ENCODE results near the gene TMEM9B.

TMEM9B gene

DNA sequence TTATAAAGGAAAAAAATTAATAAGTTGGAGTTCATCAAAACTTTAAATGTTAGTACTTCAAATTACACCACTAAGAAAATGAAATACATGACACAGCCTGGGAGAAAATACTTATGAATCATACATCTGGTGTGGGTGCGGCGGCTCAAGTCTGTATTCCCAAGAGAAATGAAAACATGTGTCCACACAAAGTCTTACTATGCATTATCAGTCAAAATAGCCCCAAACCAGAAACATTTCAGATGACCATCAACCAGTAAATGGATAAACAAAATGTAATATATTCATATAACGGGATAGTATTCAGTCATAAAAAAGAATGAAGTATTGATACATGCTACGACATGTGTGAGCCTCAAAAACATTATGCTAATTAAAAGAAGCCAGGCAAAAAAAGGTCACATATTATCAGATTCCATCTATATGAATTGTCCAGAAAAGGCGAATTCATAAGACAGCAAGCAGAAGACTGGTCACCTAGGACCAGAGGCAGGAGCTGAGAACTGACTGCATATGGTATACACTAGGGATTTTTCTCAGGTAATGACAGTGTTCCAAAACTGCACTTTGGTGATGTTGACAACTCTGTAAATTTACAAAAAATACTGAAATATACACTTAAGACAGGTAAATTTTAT, 58.6 kb downstream of the TMEM9B start:
- no peak overlapping the region for H3K4me3 ChIP-seq (ENCODE audit: low read depth, low read length)
- TF ChIP-seq, protein P1, sequence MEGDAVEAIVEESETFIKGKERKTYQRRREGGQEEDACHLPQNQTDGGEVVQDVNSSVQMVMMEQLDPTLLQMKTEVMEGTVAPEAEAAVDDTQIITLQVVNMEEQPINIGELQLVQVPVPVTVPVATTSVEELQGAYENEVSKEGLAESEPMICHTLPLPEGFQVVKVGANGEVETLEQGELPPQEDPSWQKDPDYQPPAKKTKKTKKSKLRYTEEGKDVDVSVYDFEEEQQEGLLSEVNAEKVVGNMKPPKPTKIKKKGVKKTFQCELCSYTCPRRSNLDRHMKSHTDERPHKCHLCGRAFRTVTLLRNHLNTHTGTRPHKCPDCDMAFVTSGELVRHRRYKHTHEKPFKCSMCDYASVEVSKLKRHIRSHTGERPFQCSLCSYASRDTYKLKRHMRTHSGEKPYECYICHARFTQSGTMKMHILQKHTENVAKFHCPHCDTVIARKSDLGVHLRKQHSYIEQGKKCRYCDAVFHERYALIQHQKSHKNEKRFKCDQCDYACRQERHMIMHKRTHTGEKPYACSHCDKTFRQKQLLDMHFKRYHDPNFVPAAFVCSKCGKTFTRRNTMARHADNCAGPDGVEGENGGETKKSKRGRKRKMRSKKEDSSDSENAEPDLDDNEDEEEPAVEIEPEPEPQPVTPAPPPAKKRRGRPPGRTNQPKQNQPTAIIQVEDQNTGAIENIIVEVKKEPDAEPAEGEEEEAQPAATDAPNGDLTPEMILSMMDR (conservative IDR thresholded peaks at IDR 0.05; ENCODE audit: low read depth, low read length), result no peak
- DNase-seq (ENCODE audit: low read depth), result peak; percentile 91

DNA sequence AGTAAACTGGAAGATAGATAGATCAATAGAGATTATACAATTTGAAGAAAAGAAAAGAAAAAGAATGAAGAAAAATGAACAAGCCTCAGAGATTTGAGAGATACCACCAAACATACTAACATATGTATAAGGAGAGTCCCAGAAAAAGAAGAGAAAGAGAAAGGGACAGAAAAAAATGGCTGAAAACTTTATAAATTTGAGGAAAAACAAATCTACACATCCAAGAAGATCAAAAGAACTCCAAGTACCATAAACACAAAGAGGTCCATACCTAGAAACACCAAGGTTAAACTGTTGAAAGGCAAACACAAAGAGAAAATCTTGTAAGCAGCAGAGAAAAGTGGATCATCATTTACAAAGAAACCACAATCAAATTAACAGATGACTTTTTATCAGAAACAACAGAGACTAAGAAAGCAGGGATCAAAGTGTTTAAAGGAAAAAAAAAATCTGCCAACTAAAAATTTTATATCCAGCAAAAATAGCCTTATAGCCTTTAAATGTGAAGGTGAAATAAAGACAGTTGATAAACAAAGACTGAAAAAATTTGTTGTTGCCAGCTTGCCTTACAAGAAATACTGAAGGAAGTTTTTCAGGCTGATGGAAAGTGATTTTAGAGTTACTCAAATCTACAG, 65.0 kb downstream of the TMEM9B start:
- TF ChIP-seq, protein P1 (conservative IDR thresholded peaks at IDR 0.05; ENCODE audit: low read depth, low read length), result no peak
- H3K4me3 ChIP-seq (ENCODE audit: low read depth, low read length), result no peak overlapping the region
- DNase-seq (ENCODE audit: low read depth), result no peak
